Measurements from ENCODE around the gene PNPO. TPM values are rescaled to one million over a fixed set of nuclear protein-coding genes. Genes with fewer than 3 reads are reported as not detected.
A peak's percentile ranks its signal among the peaks of the same experiment; 100 is the strongest.

PNPO gene
- total RNA-seq, 1 donor from 2014 or later: 9.1 TPM

DNA sequence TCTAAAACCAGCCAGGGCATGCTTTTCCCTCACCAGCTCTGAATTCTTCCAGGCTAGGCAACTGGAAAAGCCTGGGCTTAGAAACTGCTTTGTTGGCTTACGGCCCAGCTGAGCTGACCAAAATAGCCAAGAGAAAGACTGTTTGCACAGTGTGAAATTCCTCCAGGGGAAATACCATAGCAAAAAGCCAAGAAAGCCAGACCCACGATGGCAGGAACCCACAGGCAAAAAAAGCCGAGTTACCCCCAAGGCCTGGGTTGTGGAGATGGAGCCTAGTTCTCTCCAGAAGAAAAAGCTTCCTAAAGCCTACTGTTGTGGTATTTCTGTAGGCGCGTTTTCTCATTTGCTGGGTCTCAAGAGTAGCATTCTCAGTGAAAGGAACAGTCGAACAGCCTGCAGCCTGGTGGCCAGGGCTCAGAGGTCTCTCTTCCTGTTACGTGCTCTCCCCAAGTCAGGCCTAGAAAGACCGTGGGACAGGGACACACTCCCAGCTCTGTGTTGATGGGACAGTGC is 36.1 kb upstream of the PNPO start:
- no peak for TF ChIP-seq EZH2phosphoT487 (IDR thresholded peaks at IDR 0.05)
- TF ChIP-seq, protein P1, sequence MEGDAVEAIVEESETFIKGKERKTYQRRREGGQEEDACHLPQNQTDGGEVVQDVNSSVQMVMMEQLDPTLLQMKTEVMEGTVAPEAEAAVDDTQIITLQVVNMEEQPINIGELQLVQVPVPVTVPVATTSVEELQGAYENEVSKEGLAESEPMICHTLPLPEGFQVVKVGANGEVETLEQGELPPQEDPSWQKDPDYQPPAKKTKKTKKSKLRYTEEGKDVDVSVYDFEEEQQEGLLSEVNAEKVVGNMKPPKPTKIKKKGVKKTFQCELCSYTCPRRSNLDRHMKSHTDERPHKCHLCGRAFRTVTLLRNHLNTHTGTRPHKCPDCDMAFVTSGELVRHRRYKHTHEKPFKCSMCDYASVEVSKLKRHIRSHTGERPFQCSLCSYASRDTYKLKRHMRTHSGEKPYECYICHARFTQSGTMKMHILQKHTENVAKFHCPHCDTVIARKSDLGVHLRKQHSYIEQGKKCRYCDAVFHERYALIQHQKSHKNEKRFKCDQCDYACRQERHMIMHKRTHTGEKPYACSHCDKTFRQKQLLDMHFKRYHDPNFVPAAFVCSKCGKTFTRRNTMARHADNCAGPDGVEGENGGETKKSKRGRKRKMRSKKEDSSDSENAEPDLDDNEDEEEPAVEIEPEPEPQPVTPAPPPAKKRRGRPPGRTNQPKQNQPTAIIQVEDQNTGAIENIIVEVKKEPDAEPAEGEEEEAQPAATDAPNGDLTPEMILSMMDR (IDR thresholded peaks at IDR 0.05): no peak
- no peak for TF ChIP-seq EZH2 (IDR thresholded peaks at IDR 0.05)
- H3K4me1 ChIP-seq: peaks cover 22% of the 10 kb centered on the region
- no peak overlapping the region for H3K4me3 ChIP-seq
- H2AFZ ChIP-seq (replicated peaks): no peak overlapping the region
- peaks cover 41% of the 10 kb centered on the region for H3K79me2 ChIP-seq (ENCODE audit: low read depth)
- H3F3A ChIP-seq (ENCODE audit: low read depth): peaks cover 9% of the 10 kb centered on the region
- Mint-ChIP-seq H3K4me1 (peaks cover 17% of the 10 kb centered on the region), H3K27me3 (ENCODE audit: insufficient read depth, low read depth) (peaks cover 5% of the 10 kb centered on the region), H3K4me3 (no peak overlapping the region), H3K27ac (no peak overlapping the region), H3K9me3 (no peaks in the 10 kb centered on the region), H3K36me3 (peaks cover 12% of the 10 kb centered on the region)
- H3K4me2 ChIP-seq: peak overlapping the region; percentile 35
- peak overlapping the region; percentile 77 for H3K27ac ChIP-seq
- H3K27me3 ChIP-seq: no peaks in the 10 kb centered on the region
- DNase-seq (ENCODE audit: low spot score): peak; percentile 49
- peaks cover 32% of the 10 kb centered on the region for H4K20me1 ChIP-seq (ENCODE audit: low read depth)
- H3K9me3 ChIP-seq (ENCODE audit: low read depth): no peaks in the 10 kb centered on the region
- H3K9ac ChIP-seq: no peak overlapping the region
- H3K36me3 ChIP-seq: no peaks in the 10 kb centered on the region

DNA sequence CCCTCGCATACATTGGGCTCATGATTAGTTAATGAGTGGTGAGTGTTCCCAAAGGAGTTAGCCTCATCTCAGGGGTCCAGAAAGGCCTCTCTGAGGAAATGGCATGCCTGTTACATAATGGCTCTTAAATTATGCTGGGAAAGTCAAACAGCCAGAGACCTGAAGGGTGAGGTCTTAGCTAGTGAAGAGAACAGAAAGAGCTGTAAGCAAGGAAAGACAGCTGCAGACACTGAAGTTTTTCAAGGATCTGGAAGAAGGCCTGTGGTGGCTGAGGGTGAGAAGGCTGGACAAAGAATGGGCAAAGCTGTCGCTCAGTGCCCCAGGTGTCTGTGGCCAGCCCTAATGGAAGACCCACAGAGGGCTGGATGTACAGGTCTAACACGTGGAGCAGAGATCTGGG is 34.9 kb upstream of the PNPO start:
- peaks cover 26% of the 10 kb centered on the region for H4K20me1 ChIP-seq (ENCODE audit: low read depth)
- H3K4me3 ChIP-seq: no peak overlapping the region
- H3K4me2 ChIP-seq: no peak overlapping the region
- H3K27me3 Mint-ChIP-seq (ENCODE audit: insufficient read depth, low read depth): peaks cover 8% of the 10 kb centered on the region
- no peak overlapping the region for H3K27ac ChIP-seq
- no peaks in the 10 kb centered on the region for H3K36me3 ChIP-seq
- DNase-seq (ENCODE audit: low spot score): no peak
- H3K9ac ChIP-seq: no peak overlapping the region
- H3K9me3 Mint-ChIP-seq: no peaks in the 10 kb centered on the region
- TF ChIP-seq EZH2phosphoT487 (IDR thresholded peaks at IDR 0.05): no peak
- TF ChIP-seq, protein P1 (IDR thresholded peaks at IDR 0.05): no peak
- no peak for TF ChIP-seq EZH2 (IDR thresholded peaks at IDR 0.05)
- peaks cover 12% of the 10 kb centered on the region for H3K36me3 Mint-ChIP-seq
- peaks cover 34% of the 10 kb centered on the region for H3K79me2 ChIP-seq (ENCODE audit: low read depth)
- no peak overlapping the region for H3K27ac Mint-ChIP-seq
- no peak overlapping the region for H2AFZ ChIP-seq (replicated peaks)
- H3K4me3 Mint-ChIP-seq: no peak overlapping the region
- H3K4me1 Mint-ChIP-seq: peaks cover 11% of the 10 kb centered on the region
- no peaks in the 10 kb centered on the region for H3K27me3 ChIP-seq
- no peaks in the 10 kb centered on the region for H3K9me3 ChIP-seq (ENCODE audit: low read depth)
- H3F3A ChIP-seq (ENCODE audit: low read depth): peaks cover 9% of the 10 kb centered on the region
- H3K4me1 ChIP-seq: peaks cover 20% of the 10 kb centered on the region

DNA sequence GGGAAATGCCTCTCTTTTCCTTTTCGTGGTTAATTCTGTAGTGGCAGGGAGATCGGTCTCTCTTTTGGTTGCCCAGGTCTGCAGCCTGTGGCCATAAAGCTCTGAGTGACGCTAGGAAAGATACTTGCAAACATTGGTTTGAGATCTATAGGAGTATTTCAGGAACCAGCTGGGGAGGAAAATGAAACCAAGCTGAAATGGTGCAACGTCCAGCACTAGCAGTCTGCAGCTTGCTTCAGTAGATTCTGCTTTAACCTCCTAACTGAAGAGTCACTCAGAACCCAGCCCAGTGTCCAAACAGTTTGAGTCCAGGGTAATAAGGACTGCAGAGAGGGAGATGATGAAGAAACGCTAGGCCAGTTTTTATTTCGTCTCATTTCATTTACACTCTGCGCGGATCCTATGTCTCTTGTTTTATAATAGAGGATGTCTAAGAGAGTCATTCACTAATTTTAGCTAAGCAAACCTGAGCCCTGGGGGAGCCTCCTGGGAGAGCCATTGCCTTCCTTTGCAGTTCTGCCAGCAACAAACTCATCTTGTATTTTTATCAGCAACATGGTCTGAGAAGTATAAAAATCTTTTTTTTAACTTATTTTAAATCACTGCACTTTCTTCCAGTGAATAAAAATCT is 33.3 kb upstream of the PNPO start:
- H3K36me3 Mint-ChIP-seq: peaks cover 10% of the 10 kb centered on the region
- no peak overlapping the region for H3K27ac Mint-ChIP-seq
- H3K9me3 ChIP-seq (ENCODE audit: low read depth): no peaks in the 10 kb centered on the region
- H3F3A ChIP-seq (ENCODE audit: low read depth): peaks cover 9% of the 10 kb centered on the region
- H3K27ac ChIP-seq: no peak overlapping the region
- TF ChIP-seq EZH2 (IDR thresholded peaks at IDR 0.05): no peak
- TF ChIP-seq, protein P1 (IDR thresholded peaks at IDR 0.05): no peak
- TF ChIP-seq EZH2phosphoT487 (IDR thresholded peaks at IDR 0.05): no peak
- peaks cover 18% of the 10 kb centered on the region for H3K79me2 ChIP-seq (ENCODE audit: low read depth)
- no peaks in the 10 kb centered on the region for H3K4me1 Mint-ChIP-seq
- H3K4me3 Mint-ChIP-seq: no peak overlapping the region
- peaks cover 10% of the 10 kb centered on the region for H4K20me1 ChIP-seq (ENCODE audit: low read depth)
- no peak overlapping the region for H3K4me3 ChIP-seq
- H3K9ac ChIP-seq: no peak overlapping the region
- no peaks in the 10 kb centered on the region for H3K27me3 ChIP-seq
- H2AFZ ChIP-seq (replicated peaks): no peak overlapping the region
- H3K27me3 Mint-ChIP-seq (ENCODE audit: insufficient read depth, low read depth): peaks cover 8% of the 10 kb centered on the region
- no peak overlapping the region for H3K4me2 ChIP-seq
- H3K9me3 Mint-ChIP-seq: no peaks in the 10 kb centered on the region
- no peaks in the 10 kb centered on the region for H3K36me3 ChIP-seq
- DNase-seq (ENCODE audit: low spot score): no peak
- peaks cover 12% of the 10 kb centered on the region for H3K4me1 ChIP-seq
